H9 (cell line): Measurements from ENCODE around the gene BRD9. TPM values are rescaled to one million over a fixed set of nuclear protein-coding genes. Genes with fewer than 3 reads are reported as not detected.
"Not testable (repeated sequence)": the region's sequence is repeated elsewhere in the genome, so short reads cannot be mapped to it uniquely, and the experiment has no call there.

Experiments used
- DNase-seq: peaks from one replicate; pipeline ENCODE4 v3.0.0-alpha.2; 2017
- H2AFZ ChIP-seq: one replicate; pipeline ENCODE4 v1.6.1; 2013; ENCODE audit warnings: mild to moderate bottlenecking, low read length, control low read depth, moderate library complexity
- H2AK5ac ChIP-seq: 2 replicates; pipeline ENCODE4 v1.6.1; 2013; ENCODE audit warnings: low read length, control low read depth, mixed read lengths; ENCODE audit not compliant: insufficient read length
- H2BK120ac ChIP-seq: one replicate; pipeline ENCODE4 v1.6.1; 2013; ENCODE audit warnings: low read depth, mild to moderate bottlenecking, low read length, control low read depth, inconsistent platforms; ENCODE audit not compliant: poor library complexity, severe bottlenecking
- H2BK12ac ChIP-seq: 2 replicates; pipeline ENCODE4 v1.6.1; 2013; ENCODE audit warnings: low read length, control low read depth, mixed read lengths, low read depth; ENCODE audit not compliant: insufficient read length
- H2BK15ac ChIP-seq: 2 replicates; pipeline ENCODE4 v1.6.1; 2013; ENCODE audit warnings: low read depth, low read length, control low read depth
- H2BK20ac ChIP-seq: one replicate; pipeline ENCODE4 v1.6.1; 2013; ENCODE audit warnings: low read depth, mild to moderate bottlenecking, low read length, control low read depth, inconsistent platforms; ENCODE audit not compliant: poor library complexity, severe bottlenecking
- H2BK5ac ChIP-seq: 2 replicates; pipeline ENCODE4 v1.6.1; 2013; ENCODE audit warnings: low read length, control low read depth, mixed read lengths; ENCODE audit not compliant: insufficient read length
- H3K14ac ChIP-seq: 2 replicates; pipeline ENCODE4 v1.6.1; 2013; ENCODE audit warnings: low read length, control low read depth; ENCODE audit not compliant: insufficient read depth
- H3K18ac ChIP-seq: 2 replicates; pipeline ENCODE4 v1.6.1; 2013; ENCODE audit warnings: low read depth, mild to moderate bottlenecking, mixed read lengths, low read length, control low read depth; ENCODE audit not compliant: insufficient read length
- H3K23ac ChIP-seq: 2 replicates; pipeline ENCODE4 v1.6.1; 2013; ENCODE audit warnings: low read length, control low read depth, mixed read lengths, low read depth; ENCODE audit not compliant: insufficient read length
- H3K23me2 ChIP-seq: 2 replicates; pipeline ENCODE4 v1.6.1; 2013; ENCODE audit warnings: low read depth, mild to moderate bottlenecking, mixed read lengths, low read length, control low read depth; ENCODE audit not compliant: insufficient read length, poor library complexity, severe bottlenecking
- H3K27ac ChIP-seq: 2 replicates; pipeline ENCODE4 v1.5.1; 2013; ENCODE audit warnings: low read length, control low read depth, mixed read lengths, low read depth; ENCODE audit not compliant: insufficient read length
- H3K27me3 ChIP-seq: 2 replicates; pipeline ENCODE4 v1.6.1; 2013; ENCODE audit warnings: low read length, control low read depth, inconsistent platforms; ENCODE audit not compliant: insufficient read depth
- H3K4ac ChIP-seq: 2 replicates; pipeline ENCODE4 v1.6.1; 2013; ENCODE audit warnings: low read depth, mild to moderate bottlenecking, control low read depth, inconsistent platforms, low read length, moderate library complexity
- H3K4me1 ChIP-seq: 2 replicates; pipeline ENCODE4 v1.6.1; 2013; ENCODE audit warnings: low read length, control low read depth, inconsistent platforms; ENCODE audit not compliant: insufficient read depth
- H3K4me2 ChIP-seq: 2 replicates; pipeline ENCODE4 v1.6.1; 2013; ENCODE audit warnings: low read length, control low read depth, mixed read lengths; ENCODE audit not compliant: insufficient read length, insufficient read depth
- H3K56ac ChIP-seq: 2 replicates; pipeline ENCODE4 v1.6.1; 2013; ENCODE audit warnings: low read depth, mild to moderate bottlenecking, mixed read lengths, low read length, control low read depth; ENCODE audit not compliant: insufficient read length
- H3K79me1 ChIP-seq: 2 replicates; pipeline ENCODE4 v1.6.1; 2013; ENCODE audit warnings: low read depth, mild to moderate bottlenecking, moderate library complexity, low read length, control low read depth, inconsistent platforms; ENCODE audit not compliant: insufficient read depth, poor library complexity, severe bottlenecking
- H3K79me2 ChIP-seq: 2 replicates; pipeline ENCODE4 v1.6.1; 2013; ENCODE audit warnings: low read length, control low read depth, inconsistent platforms; ENCODE audit not compliant: insufficient read depth
- H3K9ac ChIP-seq: 2 replicates; pipeline ENCODE4 v1.6.1; 2013; ENCODE audit warnings: low read length, control low read depth, mixed read lengths; ENCODE audit not compliant: insufficient read length; ENCODE audit errors: extremely low read depth
- H3K9me3 ChIP-seq: one replicate; pipeline ENCODE4 v1.6.1; 2013; ENCODE audit warnings: low read depth, low read length, inconsistent platforms; ENCODE audit not compliant: control insufficient read depth
- H3T11ph ChIP-seq: one replicate; pipeline ENCODE4 v1.6.1; 2013; ENCODE audit warnings: mild to moderate bottlenecking, low read length, control low read depth, inconsistent platforms
- H4K20me1 ChIP-seq: one replicate; pipeline ENCODE4 v1.6.1; 2013; ENCODE audit not compliant: control insufficient read depth, insufficient read length, insufficient read depth
- H4K5ac ChIP-seq: 2 replicates; pipeline ENCODE4 v1.6.1; 2013; ENCODE audit warnings: low read depth, mild to moderate bottlenecking, mixed read lengths, low read length, control low read depth; ENCODE audit not compliant: insufficient read length
- H4K8ac ChIP-seq: replicated peaks from 2 replicates; pipeline ENCODE4 v1.6.1; 2013; ENCODE audit warnings: low read length, control low read depth, mixed read lengths, low read depth; ENCODE audit not compliant: insufficient read length
- H4K91ac ChIP-seq: 2 replicates; pipeline ENCODE4 v1.6.1; 2013; ENCODE audit warnings: low read depth, mild to moderate bottlenecking, moderate library complexity, mixed read lengths, low read length, control low read depth; ENCODE audit not compliant: insufficient read length
- H3K27ac Mint-ChIP-seq, 3 experiments: 2 replicates in 2 of 3; 3 replicates in 1 of 3; pipeline ENCODE4 v1.8.0; 2020 to 2021; ENCODE audit warnings: mixed read lengths in 3 of 3, mild to moderate bottlenecking in 1 of 3, moderate library complexity in 1 of 3
- H3K27me3 Mint-ChIP-seq: 2 replicates; pipeline ENCODE4 v1.8.0; 2021; ENCODE audit warnings: low read depth, mild to moderate bottlenecking, moderate library complexity, mixed read lengths
- H3K36me3 Mint-ChIP-seq, 3 experiments: 2 replicates in 2 of 3; 3 replicates in 1 of 3; pipeline ENCODE4 v1.8.0; 2020 to 2021; ENCODE audit warnings: low read depth in 3 of 3, mixed read lengths in 3 of 3; ENCODE audit not compliant: insufficient read depth in 1 of 3
- H3K4me1 Mint-ChIP-seq, 2 experiments: 2 replicates each; pipeline ENCODE4 v1.8.0; 2020; ENCODE audit warnings: mixed read lengths in 2 of 2
- H3K4me3 Mint-ChIP-seq, 2 experiments: 2 replicates in 1 of 2; 3 replicates in 1 of 2; pipeline ENCODE4 v1.8.0; 2020 to 2021; ENCODE audit warnings: mild to moderate bottlenecking in 2 of 2, mixed read lengths in 2 of 2, moderate library complexity in 1 of 2
- H3K9me3 Mint-ChIP-seq, 2 experiments: 2 replicates in 1 of 2; 3 replicates in 1 of 2; pipeline ENCODE4 v1.8.0; 2020; ENCODE audit warnings: mild to moderate bottlenecking in 2 of 2, mixed read lengths in 2 of 2, moderate library complexity in 1 of 2
- WGBS: extraction: QIAGEN DNeasy Blood & Tissue Kit; methylation state at CpG from one replicate; pipeline ENCODE4 v1.1.7; 2013; ENCODE audit warnings: missing lambda C conversion rate, low lambda C conversion rate, mixed read lengths; ENCODE audit not compliant: insufficient read length; ENCODE audit errors: extremely low coverage; 5-methylcytosine and 5-hydroxymethylcytosine counted together
- total RNA-seq: library from RNA; stranded (reverse); gene quantifications from 2 replicates; pipeline ENCODE4 v1.2.1, GENCODE V29; 2021

The BRD9 gene
- total RNA-seq, 1 experiment from 2014 or later: 70.5 TPM

- not testable (repeated sequence) for H3K23me2 ChIP-seq, H2BK5ac ChIP-seq, H3K18ac ChIP-seq, H2BK20ac ChIP-seq, H3K56ac ChIP-seq, H2BK12ac ChIP-seq, H3K79me2 ChIP-seq, H3K4me1 Mint-ChIP-seq, H4K8ac ChIP-seq, H3K9me3 Mint-ChIP-seq, H3K27me3 Mint-ChIP-seq, H3K9ac ChIP-seq, H3K79me1 ChIP-seq, H2AK5ac ChIP-seq, H3K14ac ChIP-seq, H3K27me3 ChIP-seq, DNase-seq, H2AFZ ChIP-seq, H3K4ac ChIP-seq, H2BK15ac ChIP-seq, H2BK120ac ChIP-seq, H4K20me1 ChIP-seq, H3K4me1 ChIP-seq, H3K27ac Mint-ChIP-seq, H3K27ac ChIP-seq, H3K4me2 ChIP-seq, H3T11ph ChIP-seq, H4K91ac ChIP-seq, H3K23ac ChIP-seq, H3K4me3 Mint-ChIP-seq, H4K5ac ChIP-seq, H3K9me3 ChIP-seq
- no CpG with 5 or more reads among the region's 18 CpGs for WGBS
- H3K36me3 Mint-ChIP-seq: peaks cover 0 to 12% (median 0%) of the 10 kb centered on the region in 3 experiments; a peak in 3 of 7 replicates
Observed at GRCh38 chr5:847212-847611, 45.4 kb downstream of the BRD9 start.

DNA sequence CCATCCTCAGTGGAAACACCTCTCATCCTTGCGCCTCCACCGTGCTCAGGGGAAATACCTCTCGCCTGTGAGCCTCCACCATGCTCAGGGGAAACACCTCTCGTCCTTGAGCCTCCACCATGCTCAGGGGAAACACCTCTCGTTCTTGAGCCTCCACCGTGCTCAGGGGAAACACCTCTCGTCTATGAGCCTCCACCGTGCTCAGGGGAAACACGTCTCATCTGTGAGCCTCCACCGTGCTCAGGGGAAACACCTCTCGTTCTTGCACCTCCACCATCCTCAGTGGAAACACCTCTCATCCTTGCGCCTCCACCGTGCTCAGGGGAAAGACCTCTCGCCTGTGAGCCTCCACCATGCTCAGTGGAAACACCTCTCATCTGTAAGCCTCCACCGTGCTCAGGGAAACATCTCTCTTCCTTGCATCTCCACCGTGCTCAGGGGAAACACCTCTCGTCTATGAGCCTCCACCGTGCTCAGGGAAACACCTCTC is 46.0 kb downstream of the BRD9 start:
- not testable (repeated sequence) for H3K4me1 ChIP-seq, H2BK12ac ChIP-seq, H3K27ac Mint-ChIP-seq, H3K4me3 Mint-ChIP-seq, H4K20me1 ChIP-seq, H3K79me2 ChIP-seq, H3K27me3 Mint-ChIP-seq, H3K9ac ChIP-seq, H3K27me3 ChIP-seq, H3K4me2 ChIP-seq, H2BK15ac ChIP-seq, H4K8ac ChIP-seq, H3K9me3 ChIP-seq, H4K91ac ChIP-seq, H2BK120ac ChIP-seq, H3K56ac ChIP-seq, H3K18ac ChIP-seq, H3K27ac ChIP-seq, H3K23me2 ChIP-seq, H2BK5ac ChIP-seq, H2AFZ ChIP-seq, H3K4ac ChIP-seq, H3K9me3 Mint-ChIP-seq, H4K5ac ChIP-seq, H3K14ac ChIP-seq, H2BK20ac ChIP-seq, H3T11ph ChIP-seq, DNase-seq, H3K79me1 ChIP-seq, H3K4me1 Mint-ChIP-seq, H3K23ac ChIP-seq, H2AK5ac ChIP-seq
- no CpG with 5 or more reads among the region's 18 CpGs for WGBS
- peaks cover 0 to 12% (median 0%) of the 10 kb centered on the region in 3 experiments; a peak in 4 of 7 replicates for H3K36me3 Mint-ChIP-seq
